OCI-M2 (cell line): Measurements from ENCODE around the gene CDC42BPB.

Source experiments
- DNase-seq: peaks from one replicate; lab custom pipeline; 2025; ENCODE audit not compliant: unreplicated experiment; lab: John Stamatoyannopoulos, UW

CDC42BPB gene

DNA sequence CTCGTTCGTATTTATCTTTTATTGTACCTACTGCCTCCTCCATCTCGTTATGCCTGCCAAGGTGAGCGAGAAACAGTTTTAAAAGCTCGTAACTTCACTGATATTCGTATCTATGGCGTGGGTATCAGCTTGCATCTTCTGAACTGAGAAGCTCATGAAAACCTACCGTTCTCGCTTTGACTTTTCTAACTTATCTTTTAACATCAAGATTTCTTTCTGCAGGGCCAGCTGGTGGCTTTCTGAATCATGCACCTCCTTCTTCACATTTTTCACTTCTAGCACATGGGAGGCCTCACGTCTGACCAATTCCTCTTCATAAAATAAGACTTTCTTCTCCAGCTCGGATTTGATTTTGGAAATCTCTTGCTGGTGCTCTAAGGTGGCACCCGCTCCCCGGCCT, 89.0 kb downstream of the CDC42BPB start:
- no peak for DNase-seq

- DNase-seq: no peak
These were observed 89.9 kb downstream of the CDC42BPB start for GRCh38 chr14:102967506-102967795.

GRCh38 chr14:102966681-102967505, 90.5 kb downstream of the CDC42BPB start:
- no peak for DNase-seq

DNA sequence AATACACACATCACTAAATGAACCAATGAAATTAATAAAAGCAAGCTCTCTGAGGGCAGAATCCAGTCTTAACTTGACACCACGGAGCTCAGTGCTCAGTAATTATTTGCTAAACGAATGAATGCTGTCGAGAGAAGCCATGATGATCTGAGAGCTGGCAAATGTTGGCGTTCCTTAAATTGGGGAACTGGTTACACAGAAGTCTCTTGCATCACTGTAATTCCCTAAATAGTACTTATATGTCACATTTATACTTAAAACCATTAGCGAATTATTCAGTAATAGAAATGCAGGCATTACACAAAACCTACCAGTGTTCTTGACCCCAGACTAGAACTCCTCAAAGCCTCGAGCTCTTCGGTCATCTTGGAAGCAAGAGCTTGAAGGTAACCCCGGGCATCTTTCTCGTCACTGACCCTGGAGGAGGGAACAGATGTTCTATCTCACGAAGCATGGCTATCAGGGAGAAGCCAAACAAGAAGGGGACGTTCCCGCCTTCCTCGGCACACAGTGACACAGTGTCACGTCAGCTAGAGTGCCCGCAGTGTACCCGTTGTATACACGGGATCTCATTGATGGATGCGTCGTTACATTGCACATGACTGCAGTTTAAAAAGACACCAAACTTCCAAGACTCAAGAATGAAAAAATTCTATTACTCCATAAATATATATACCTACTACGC, 91.2 kb downstream of the CDC42BPB start:
- DNase-seq: no peak

DNA sequence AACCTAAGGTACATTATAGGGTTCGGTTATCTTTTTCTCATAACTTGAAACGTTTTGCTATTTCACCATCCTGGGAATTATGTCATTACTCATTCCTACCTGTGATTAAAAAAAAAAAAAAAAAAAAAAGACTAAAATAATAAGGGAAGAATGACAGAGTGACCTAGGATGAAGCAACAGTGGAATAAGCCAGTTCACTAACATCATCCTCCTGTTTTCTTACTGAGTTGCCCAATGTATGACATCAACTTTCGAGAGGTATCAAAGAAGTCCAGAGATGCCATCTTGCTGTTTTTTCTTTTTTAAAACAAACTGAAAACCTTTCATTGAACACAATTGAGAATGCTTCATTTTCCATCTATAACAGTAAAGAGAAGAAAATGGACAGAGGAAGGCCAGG, 92.1 kb downstream of the CDC42BPB start:
- DNase-seq: no peak

- no peak for DNase-seq
These were observed 93.1 kb downstream of the CDC42BPB start for GRCh38 chr14:102964152-102964730.

- no peak for DNase-seq
These were observed 95.2 kb downstream of the CDC42BPB start for GRCh38 chr14:102962111-102962627.

GRCh38 chr14:102958461-102958860, 98.9 kb downstream of the CDC42BPB start:
- DNase-seq: no peak

DNA sequence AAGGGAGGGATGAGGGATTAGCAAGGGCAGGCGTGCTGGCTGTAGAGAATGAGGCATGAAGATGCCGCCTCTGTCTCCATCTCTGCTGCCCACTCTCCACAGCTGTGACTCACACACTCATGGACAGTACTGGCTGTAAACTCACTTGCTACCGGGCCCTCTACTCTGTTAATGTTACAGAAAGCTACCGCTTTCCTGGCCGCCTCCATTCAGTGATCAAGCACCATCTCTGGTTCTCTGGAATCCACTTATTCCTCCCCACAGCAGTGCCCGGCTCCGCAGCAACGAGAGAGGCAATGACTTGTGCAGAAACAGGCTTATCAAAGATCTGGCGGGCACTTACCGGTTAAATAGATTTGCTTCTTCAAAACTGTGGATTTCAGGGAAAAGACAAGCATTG, 100.1 kb downstream of the CDC42BPB start:
- DNase-seq: no peak

DNA sequence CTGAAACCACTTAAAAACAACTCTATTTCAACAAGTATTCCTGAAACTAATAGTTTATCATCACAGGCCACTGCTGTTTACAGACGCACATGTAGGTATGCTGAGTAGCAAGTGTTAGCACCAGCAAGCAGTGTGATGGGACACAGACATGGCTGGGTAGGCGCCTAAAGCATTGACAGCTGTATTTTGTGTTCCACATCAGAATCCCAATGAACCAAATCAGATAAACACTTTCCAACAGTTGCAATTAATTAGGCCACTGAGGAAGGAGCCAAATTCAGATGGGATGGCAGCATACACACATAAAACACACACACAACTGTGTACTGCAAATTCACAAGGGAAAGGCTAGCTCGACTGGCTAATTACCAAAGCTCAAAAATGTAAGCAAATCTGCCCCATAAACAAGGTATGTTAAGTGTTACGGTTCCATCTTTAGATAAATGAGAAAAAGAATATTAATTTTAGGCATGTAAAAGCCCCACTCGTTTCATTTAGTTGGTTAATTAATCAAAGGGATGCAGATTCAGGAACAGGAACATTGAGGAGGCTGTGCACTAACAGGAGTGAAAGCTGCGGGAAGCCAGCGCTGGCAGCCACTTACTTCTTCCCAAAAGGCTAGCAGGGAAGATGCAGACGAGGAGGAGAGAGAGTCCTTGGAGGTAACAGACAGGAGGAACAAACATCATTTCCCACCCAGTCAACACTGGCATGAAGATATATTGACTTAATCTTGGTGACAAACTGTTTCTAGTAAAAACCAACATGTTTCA, 101.5 kb downstream of the CDC42BPB start:
- DNase-seq: no peak

GRCh38 chr14:102954081-102954789, 103.1 kb downstream of the CDC42BPB start:
- no peak for DNase-seq

- no peak for DNase-seq
These were observed 104.2 kb downstream of the CDC42BPB start for GRCh38 chr14:102953100-102953499.

DNA sequence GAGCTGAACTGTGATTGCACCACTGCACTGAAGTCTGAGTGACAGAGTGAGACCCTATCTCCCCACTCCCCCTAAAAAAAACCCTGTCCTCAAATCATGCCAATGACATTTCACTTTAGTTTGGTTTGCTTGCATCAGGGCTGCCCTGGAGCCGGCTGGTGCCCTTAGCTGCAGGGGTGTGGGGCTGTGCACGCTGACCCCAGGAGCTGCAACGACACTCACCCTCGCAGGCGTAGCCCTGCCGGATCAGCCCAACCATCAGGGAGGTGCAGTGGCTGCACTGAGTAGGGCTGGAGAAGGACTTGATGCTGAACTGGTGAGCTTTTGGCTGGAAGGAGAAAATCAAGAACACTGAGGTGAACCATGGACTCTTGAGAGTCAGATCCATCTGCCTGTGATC, 105.1 kb downstream of the CDC42BPB start:
- no peak for DNase-seq

GRCh38 chr14:102951799-102952198, 105.5 kb downstream of the CDC42BPB start:
- DNase-seq: no peak

- DNase-seq: no peak
These were observed 106.3 kb downstream of the CDC42BPB start for GRCh38 chr14:102951034-102951433.

DNA sequence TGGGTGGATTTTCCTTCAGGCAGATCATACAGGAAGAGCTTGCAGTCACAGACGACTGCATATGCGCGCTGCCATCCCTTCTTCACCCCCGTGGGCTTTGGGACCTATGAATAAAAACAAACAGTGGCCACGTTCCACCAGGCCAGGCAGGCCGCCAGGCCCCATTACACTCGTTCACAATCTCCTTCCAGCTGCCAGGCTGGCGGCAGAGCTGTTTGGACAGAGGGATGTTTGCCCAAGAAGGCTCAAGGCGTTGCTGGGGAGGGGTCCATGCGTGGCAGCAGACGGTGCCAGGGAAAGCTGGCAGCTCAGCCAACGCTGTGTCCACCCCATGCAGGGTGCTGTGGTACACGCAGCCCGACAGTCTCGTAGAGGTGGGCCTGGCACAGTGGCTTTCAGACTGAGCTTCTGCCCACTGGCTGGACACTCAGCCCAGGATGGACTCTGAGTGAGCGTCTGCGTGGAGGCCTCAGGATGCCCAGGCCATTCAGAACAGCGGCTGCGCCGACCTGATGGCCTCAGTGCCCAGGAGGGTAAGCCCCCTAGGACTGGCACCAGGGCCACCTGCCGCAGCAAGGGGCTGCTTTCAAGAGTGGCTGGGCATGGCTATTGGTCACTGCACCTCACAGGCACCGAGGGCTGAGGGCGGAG, 107.4 kb downstream of the CDC42BPB start:
- DNase-seq: no peak

DNA sequence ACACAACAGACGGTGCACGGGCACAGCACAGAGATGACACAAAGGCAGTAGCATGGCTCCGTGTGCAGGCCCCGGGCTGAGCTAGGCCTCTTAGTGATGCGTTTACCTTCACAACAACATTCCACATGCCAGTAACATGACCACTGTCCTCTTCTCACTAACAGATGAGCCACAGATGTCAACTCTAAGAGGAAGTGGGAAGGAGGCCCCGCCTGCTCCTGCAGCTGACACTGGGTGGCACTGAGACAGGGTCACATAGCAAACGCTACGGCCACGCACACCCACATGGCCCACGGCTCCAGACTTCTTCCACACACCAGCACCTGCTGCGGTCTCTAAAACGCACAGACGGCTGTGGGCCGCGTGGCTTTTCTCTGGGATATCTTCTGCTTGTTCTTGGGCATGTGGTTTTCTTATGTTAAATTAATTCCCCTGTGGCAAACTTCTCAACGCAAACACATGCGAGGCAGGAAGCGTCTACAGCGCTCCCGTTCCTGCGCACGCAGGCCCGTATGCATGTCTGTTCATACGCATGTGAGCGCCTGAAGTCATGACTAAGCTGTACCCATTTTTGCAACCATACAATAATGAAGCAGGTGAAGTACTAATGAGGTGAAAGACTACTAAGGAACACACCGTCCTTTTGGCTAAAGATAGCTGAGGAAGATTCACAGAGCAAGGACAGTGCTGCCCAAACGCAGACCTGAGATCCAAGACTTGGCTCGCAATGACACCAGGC, 108.1 kb downstream of the CDC42BPB start:
- DNase-seq: no peak

DNA sequence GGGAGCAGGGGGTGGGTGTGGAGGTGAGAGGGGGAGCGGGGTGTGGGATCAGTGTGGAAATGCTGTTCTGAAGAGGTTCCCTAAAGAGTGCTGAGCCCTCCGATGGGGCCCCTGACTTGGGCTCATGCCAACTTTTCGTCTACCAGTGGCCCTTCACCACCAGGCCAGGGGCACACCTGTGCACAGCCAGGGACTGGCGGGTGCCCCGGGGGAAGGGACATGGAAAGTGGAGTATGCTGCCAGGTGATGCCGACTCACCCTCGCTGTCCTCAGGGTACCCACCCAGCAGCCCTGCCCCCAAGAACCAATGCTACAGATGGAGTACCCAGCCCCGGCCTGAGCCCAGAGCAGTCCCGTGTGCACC, 108.7 kb downstream of the CDC42BPB start:
- no peak for DNase-seq

DNA sequence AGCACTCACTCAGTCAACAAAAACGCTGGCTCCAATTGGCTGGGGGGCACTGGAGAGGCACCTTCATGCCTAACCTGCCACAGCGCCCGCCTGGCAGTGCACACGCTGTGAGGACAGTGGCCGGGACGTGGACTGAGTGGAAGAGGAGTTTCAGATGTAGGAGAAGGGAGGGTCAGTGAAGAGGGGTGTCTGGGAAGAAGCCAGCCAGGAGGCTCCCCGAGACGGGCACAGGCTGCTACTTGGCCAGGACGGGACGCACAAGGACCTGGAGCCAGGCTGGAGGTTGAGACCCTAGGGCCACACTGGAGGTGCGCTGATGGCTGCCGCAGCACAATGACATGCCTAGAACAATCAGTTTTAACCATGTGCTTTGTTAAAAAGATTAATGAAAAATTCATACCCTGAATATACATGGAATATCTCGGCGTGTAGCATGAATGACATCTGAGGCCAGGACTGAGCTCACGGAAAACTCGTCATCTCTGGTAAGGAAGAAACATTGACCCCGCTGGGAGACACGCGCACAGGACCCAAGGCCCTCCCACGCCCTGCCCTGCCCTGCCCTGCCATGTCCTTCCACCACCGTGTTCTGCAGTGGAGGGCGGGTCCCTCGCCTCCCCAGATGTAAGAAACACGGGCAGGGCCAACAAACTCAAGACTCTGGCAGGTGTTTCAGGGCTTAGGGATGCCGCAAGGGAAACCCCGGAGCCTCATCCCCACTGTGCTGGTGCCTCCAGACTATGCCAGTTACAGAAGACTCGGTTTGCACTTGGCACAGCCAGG, 109.8 kb downstream of the CDC42BPB start:
- no peak for DNase-seq
